Activated gamma-delta T cell (primary cell): ENCODE results near the gene RNF5.
"Not testable (repeated sequence)": the region's sequence is repeated elsewhere in the genome, so short reads cannot be mapped to it uniquely, and the experiment has no call there.

Experiments
- DNase-seq: peaks from one replicate; lab custom pipeline; 2025; lab: John Stamatoyannopoulos, UW
- total RNA-seq, 2 donors: gene quantifications; one replicate each; lab custom pipeline; 2026; lab: John Stamatoyannopoulos, UW

RNF5 gene, protein sequence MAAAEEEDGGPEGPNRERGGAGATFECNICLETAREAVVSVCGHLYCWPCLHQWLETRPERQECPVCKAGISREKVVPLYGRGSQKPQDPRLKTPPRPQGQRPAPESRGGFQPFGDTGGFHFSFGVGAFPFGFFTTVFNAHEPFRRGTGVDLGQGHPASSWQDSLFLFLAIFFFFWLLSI
- total RNA-seq: 33.6 to 34.0 reads per million in 2 donors

DNA sequence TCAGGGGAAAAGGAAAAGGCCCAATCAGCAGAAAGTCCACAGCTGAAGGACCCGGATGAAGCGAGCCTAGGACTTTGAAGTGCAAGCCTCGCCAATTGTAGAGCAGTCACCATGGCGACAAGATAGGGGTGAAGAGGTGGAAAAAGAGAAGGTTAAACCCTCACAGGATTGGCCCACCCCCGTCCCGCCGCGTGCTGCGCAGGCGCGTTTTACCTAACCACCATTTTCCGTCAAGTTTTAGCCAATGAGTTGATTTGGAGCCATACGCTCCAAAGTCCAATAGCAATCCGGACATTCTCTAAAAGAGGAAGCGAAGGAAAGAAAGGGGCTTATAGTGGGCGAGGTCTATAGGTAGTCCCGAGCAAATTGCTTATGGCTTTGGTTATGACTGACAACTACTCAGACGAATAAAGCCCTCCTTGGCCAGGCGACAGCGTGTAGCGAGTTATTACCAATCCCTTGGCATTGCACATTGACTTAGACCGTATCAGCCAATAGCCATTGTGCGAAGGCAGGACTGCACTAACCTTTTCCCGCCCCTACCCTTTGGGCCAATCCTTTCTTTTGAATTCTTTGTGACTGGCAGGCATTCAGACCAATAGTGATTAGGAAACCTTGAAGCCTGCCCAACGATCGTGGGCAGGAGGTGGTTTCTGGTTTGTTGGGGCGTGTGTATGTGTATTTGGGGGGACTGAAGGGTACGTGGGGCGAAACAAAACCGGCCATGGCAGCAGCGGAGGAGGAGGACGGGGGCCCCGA is at the start of gene RNF5:
Gene RNF5 (plus strand): TSS at position 618 of the 759 bp plus-strand sequence. CDS start 107 bp downstream, at position 725.
- DNase-seq: peak; percentile 82

DNA sequence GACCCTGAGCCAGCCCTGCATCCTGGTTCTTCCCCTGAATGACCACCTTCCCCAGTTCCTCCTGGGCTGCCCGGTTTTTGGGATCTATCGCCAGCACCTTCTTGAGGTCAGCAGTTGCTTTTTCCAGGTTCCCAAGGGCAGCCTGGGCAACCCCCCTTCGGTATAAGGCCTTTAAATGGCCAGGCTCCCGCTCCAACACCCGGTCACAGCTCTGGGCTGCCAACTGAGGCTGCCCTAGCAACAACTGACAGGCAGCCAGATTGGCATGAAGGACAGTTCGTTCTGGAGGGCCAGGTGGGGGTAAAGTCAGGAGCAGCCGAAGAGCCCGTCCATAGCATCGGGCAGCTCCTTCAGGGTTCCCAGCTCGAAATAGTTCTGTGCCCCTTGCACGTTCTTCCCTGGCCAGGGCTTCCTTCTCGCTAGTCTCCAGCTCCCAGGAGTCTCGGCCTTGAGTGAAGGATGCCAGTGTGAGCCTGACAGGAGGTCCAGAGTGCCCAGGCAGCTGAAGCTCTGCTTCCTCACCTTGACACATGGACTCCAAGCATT is 49.4 kb upstream of the RNF5 start:
- no peak for DNase-seq

DNA sequence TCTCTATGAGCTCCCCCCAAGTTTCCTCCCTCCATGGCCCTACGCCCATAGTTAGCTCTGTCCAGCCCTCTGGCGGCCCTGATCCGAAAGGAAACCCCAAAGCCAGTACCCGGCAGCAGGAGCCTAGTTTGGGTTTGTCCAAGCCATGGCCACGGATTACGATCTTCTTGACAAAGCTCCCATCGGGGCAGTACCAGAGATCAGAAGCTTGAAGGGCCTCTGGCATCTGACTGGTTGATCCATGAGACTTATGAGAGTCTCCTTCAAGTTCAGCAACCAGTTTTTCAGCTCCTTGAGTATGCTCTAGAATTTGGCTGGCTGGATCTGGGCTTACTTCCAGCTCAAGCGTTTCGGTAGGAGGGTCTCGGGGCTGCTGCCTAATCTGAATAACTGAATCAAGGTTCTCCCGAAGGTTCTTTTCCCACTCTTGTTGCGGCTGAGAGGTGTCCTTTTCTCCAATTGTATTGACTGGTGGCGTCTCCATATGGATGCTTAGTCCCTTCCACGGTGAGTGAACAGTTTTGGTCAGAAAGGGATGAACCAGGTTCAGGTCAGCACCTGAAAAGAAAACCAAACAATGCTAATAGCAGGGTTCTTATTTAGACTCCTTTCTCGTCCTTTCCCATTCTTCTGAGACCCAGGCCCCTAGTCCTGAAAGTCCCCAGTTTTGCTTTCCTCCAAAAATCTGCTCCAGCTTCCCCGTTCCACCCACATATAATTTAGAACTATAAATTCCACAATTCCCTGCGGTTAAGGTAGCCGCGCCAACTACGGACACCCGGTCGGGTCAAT is 48.7 kb upstream of the RNF5 start:
- no peak for DNase-seq

DNA sequence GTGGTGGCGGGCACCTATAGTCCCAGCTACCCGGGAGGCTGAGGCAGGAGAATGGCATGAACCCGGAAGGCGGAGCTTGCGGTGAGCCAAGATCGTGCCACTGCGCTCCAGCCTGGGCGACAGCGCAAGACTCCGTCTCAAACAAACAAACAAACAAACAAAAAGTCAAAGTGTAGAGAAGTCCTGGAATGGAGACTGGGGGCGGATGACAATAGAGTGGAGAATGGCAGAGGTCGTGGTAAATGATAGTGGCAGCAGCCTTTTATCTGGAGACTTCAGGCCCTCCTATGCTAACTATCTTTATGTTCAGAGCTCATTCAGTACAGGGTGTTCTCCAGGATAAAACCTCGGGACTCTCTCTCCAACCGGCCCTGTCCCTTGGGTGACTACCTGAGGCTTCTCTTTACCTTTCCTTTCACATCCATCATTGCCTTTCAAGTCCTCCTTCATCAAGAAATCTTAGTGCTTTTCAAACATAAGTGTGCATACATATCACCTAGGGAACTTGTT is 46.7 kb upstream of the RNF5 start:
- DNase-seq: no peak

DNA sequence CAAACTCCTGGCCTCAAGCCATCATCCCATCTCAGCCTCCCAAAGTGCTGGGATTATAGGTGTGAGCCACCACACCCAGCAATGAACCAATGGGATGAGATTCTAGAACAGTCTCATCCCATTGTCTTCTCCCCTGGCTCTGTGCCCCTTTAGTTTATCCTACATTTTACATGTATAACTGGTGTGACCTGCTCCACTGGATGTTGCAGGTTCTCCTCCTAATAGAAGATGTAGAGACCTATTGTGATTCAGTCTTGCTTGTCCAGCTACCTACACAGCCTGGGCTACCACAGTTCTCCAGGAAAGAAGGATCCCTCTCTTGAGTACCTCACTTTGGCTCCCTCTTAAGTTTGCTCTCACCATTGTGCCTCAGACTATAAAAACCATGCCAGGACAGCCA is 46.1 kb upstream of the RNF5 start:
- no peak for DNase-seq

DNA sequence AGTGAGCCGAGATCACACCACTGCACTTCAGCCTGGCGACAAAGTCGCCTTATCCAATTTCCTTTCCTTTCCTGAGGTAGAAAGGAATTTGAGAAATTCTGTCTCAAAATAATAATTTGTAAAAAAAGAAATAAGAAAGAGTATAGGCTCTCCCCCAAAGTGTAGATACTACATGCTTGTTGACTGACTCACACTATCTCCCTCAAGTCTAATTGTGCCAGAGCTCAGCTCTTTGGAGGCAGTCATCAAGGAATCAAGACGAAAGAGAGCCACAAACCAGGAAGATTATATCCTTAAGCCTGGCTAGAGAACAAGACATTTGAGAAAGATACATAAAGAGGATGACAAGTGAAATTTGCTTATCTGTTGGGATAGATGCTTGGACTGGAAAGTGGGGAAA is 44.4 kb upstream of the RNF5 start:
- no peak for DNase-seq

DNA sequence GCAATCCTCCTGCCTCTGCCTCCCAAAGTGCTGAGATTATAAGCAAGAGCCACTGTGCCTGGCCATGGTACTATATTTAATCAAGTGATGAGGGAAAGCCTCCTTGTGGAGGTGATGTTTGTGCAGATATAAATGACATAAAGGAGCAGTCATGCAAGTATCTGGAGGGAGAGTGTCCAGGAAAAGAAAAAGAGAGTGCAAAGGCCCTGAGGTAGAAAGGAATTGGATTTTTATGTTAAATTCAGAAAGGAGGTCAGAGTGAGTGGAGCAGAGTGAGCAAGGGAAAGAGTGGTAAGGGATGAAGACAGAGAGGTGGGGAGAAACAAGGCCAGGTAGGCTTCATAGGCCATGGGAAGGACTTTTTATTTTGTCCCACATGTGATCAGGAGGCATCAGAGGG is 40.8 kb upstream of the RNF5 start:
- DNase-seq: no peak

DNA sequence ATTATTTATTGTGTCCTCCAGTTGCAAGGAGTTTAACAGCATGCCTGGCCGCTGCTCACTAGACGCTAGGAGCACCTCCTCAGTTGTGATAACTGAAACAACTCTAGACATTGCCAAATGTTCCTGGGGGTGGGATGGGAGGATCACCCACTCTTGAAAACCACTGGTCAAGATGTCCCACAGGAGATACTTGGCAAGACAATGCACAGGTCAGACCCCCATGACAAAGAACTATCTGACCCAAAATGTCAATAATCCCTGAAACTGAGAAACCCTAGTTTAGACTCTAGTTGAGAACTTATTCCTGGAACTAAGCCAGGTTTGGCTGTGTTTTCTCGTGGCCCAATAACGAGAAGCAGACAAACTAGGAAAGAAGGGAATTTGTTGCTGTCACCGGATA is 38.6 kb upstream of the RNF5 start:
- no peak for DNase-seq

DNA sequence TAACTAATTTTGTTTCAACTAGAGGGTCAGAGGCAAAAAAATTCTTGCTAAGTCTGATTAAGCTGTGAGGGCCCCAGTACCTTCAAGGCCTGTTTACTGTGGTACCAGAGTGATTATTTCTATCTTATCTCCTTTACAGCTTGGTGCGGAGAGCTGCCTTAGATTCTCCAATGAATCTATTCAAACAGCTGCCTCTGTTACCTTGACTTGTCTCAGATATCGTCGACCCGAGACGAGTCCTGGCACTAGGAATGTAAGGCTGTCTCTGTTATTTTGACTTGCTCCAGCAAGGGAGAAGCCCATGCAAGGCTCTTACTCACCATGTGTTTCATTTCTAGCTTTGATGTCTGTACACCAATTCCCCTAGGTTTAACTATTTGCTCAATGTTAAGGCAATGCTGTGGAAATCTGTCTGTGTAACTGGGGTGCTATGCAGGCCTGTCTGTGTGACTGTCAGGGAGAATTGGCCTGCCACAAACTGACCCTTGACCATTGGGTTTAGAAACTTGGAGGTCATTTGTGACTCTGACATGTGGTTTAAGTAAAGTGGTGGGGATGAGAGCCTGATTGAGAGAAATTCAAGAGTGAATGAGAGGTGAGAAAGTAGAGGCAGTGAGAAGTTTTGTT is 37.7 kb upstream of the RNF5 start:
- DNase-seq: no peak

DNA sequence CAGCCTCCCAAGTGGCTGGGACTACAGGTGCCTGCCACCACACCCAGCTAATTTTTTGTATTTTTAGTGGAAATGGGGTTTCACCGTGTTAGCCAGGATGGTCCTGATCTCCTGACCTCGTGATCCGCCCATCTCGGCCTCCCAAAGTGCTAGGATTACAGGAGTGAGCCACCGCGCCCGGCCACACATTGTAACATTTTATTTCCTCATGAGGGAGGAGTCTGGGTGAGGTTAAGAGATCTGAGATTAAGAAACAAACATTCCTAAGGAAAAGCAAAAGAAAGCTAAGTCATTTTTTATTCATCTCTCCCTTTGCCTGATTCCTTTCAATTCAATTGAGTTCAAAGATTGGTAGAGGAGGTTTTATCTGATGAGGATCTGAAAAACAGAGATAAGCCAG is 34.0 kb upstream of the RNF5 start:
- DNase-seq: not testable (repeated sequence)

DNA sequence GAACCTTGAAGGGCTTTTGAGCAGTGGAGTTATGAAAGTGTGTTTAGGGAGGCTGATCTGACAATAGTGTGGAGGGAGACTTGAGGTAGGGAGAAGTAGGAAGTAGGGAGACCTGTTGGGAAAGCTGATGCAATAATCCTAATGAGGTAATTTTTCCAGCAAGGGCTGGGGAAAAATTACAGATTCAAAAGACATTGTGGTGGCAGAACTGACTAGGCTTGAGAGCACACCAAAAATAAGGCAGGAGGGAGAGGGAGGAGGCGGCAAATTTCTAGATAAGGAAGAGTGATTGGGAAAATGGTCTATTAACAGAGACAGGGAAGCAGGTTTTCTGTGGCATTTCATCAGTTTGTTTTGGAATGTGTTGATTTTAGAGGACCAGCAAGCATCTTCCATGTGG is 31.9 kb upstream of the RNF5 start:
- DNase-seq: no peak

DNA sequence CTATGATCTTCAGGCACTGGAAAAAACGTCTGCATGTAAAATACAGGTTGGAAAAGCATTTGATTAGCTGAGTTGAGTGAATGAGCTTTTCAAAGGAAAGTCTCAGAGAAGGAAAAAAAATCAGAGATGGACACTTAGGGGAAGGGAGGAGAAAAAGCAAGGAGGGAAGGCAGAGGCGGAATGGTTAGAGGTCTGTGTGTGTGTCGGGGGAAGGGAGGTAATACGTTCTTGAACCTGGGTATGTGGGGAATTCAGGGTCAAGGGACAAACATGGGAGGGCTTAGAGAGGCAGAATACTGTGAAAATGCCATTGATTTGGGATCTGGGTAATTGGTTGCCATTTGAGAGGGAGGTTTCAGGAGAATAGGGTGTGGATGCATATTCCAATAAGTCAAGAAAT is 31.5 kb upstream of the RNF5 start:
- no peak for DNase-seq

DNA sequence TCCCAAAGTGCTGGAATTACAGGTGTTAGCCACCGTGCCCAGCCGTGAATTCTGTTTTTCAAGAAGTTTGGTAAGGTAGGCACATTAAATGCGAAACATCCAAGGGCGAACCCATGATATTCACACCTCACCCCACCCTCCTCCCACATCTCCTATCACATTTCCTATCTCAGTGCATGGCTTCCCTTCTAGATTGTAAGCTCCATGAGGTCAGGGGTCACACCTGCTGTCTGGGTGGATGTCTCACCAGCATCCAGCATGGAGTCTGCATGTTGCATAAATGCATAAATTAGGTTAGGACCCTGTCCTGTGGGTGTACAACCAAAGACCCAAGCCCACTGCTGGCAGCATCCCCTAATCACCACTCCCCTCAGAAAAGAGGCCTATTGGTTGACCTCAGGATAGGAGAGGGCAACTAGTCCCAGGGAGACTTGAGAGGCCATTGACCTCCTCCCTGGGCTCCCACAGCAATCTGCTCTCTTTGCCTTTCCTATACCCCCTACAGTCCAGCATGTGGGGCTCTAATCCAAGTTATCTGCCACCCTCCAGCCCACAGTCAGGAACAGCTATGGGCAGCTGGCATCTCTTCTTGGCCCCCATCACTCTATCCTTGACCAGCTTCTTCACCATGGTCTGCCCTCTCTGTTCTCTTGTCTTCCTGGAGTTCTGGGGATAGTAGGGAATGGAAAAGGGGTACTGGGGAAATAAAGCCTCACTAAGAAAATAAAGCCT is 30.6 kb upstream of the RNF5 start:
- DNase-seq: no peak

DNA sequence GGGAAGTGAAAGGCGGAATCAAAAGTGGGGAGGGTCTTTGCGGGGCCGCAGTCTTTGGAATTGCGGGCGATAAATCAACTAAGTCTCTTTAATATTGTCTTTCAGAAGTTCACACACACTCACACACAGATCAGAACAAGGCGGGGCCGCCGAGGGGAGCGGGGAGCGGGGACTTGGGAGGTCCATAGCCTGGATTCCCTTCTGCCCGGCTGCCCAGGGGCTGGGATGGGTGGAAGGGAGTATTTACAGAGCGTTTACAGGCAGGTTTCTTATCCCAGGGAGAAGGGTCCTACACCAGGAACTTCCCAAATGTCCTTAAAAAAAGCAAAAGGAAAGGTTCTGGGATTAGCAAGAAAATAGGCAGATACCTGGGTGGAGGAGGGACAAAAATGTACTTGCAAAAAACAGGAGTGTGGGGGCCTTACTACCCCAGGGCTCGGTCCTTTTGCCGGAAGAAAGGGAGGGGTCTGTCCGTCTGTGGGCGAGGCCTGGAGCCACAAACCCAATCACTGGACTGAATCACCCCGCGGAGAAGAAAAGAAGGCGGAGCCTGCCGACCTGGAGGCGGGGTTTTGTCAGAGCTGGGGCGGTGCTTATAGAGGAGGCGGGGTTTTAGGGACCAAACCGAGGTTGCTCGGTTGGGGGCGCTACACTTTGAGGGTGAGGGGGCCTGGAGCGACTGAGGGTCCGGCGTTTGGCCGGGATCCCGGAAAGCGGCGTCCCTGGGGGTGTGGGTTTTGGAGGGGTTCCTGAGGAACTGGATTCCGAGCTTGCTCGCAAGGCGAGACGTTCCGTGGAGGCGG is 29.7 kb upstream of the RNF5 start:
- no peak for DNase-seq

DNA sequence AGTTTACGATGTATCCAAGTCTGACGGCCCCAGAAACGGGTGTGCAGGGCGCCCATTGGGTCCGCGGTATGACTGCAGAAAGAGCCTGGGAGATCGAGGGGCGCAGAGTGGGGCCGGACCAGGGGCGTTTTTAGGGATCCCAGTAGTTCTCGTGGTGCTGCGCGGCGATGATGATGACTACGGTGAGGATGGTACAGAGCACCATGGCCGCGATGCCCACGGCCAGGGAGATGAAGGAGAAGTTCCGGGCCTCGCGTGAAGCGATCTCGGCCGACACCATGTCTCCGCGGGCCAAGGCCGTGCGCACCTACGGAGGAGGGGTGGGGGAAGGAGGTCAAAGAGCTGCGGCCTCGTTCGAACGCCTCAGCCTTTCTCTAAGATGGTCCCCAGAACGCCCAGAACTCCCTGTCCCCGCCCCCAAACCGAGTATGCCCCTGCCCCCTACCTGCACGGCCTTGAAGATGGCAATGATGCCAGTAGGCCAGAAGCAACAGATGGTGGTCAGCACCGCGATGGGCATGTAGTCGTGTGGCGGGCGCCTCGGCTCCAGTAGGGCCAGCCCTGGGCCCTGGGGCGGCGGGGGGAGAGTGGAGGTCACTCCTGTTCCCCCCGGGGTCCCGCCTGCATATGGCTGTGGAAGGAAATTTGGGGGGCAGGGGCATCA is 29.0 kb upstream of the RNF5 start:
- no peak for DNase-seq

DNA sequence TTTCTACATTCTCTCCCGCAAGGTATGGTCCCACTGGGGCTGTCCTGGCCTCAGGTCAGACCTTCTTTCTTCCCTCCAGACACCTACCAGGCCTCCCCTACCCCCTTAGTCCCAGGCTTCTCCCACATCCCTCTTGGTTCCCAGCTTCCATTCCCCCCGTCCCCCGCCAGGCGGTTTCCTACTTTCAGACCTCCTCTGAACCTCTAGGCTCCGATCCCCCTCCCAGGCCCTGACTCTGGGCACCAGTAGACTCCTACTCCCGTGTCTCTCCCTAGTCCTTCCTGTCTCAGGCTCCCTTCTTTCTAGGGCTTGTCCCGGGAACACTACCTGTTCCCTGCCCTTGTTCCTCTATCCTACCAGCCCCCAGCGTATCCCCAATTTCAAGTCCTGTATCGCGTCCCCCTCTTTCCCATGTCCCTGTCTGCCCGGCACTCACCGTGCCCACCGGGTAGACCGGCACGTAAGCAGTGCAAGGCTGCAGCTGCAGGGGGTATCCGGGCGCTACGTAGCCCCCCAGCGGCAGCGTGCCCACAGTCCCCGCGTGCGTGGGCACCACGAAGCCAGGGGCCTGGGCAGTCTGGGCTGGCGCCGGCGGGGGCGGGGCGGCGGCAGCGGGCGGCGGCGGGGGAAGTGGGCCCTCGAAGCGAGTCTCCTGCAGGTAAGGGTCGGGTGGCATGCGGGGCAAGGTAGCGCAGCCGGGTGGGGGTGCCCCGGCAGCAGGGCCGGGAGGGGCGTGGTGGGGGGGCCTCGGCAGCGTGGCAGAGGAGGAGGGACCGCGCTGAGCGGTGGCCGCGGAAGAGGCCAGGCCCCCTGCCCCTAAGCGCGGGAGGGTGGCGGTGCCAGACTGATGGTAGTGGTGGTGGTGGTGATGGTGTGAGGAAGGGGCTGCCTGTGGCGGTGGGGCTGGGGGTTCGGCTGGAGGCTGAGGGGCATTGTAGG is 28.0 kb upstream of the RNF5 start:
- no peak for DNase-seq

DNA sequence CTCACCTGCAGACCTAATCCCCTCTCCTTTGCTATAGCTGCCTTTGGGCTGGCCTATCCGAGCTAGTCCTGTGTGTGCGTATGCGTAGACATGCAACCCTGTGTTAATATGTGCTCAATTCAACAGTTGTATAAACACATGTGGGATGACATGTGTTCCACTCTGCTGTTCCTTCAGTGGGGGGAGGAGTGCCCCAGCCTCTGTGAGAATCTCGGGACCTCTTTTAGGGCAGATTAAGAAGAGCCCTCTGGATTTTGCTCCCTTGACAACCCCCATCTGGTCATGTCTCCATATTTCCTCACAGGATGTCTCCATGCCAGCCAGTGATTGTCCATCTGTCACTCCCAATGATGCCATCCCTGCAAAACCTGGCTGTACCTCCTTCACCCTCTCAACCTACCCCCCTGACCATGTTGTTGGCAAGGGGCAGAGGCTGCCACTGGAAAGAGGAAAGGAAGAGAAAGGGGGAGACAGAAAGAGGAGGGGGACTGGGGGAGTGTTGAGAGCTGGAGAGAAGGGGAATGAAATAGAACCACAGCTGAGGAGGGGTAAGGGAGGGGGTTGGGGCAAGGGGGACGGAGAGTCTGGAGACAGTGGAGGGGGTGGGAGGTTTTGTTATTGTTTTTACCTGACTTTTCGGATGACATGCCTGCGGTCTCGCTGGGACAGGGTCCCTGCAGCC is 26.9 kb upstream of the RNF5 start:
- DNase-seq: no peak
